ENCODE data around the gene ALS2. TPM values are rescaled to one million over a fixed set of nuclear protein-coding genes. Genes with fewer than 3 reads are reported as not detected.

ALS2 gene
- polyA plus RNA-seq, 1 of the 3 experiments (the other 2 are of a cell fraction): 11.6 TPM

DNA sequence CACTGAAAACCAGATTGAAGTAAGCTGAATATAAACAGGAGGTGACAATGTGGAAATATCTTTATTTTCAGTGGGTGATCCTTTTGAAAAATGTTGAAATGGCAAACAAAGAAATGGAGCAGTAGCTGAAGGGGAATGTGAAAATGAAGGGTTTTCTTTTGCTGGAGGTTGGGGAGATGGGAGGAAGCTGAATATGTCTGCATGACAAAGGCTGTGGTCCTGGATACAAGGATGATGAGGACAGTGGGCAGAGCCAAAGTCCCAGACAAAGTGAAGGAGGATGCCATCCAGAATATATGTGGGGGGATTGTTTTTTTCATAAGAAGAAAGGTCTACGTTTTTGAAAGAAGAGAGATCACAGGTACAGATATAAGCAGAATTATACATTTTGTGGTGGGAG is 6.7 kb downstream of the ALS2 start:
- Histone ChIP-seq H3K9me2 (no peaks in the 10 kb centered on the region), H2AFZ (ENCODE audit: low read depth) (no peak overlapping the region), H3F3A (replicated peaks; ENCODE audit: insufficient read depth) (peaks cover 14% of the 10 kb centered on the region), H3K27me3 (ENCODE audit: insufficient read depth) (no peaks in the 10 kb centered on the region), H3K79me2 (ENCODE audit: insufficient read depth) (peaks cover 97% of the 10 kb centered on the region), H3K36me3 (replicated peaks in 1 of 2; ENCODE audit: control insufficient read depth in 1 of 2, insufficient read depth in 2 of 2, low read length in 1 of 2) (peaks cover 2 to 5% of the 10 kb centered on the region in 2 experiments), H4K20me1 (ENCODE audit: insufficient read depth) (peaks cover 20% of the 10 kb centered on the region), H3K4me2 (no peak overlapping the region), H3K4me1 (ENCODE audit: control insufficient read depth in 1 of 2, insufficient read depth in 2 of 2, low read depth in 1 of 2, low read length in 1 of 2) (peaks cover 15 to 41% of the 10 kb centered on the region in 2 experiments), H3K27ac (ENCODE audit: low read depth in 2 of 2, low read length in 1 of 2) (no peak overlapping the region), H3K9me3 (no peaks in the 10 kb centered on the region), H3K4me3 (ENCODE audit: low read depth in 2 of 2, low read length in 1 of 2) (no peak overlapping the region), H3K9ac (no peak overlapping the region)
- DNase-seq: no peak
- no peak for TF ChIP-seq NFIC (IDR thresholded peaks at IDR 0.05; ENCODE audit: borderline replicate concordance)
- TF ChIP-seq SIN3A (IDR thresholded peaks at IDR 0.05; ENCODE audit: borderline replicate concordance, low read depth, low read length): no peak
- no peak for TF ChIP-seq YY1 (IDR thresholded peaks at IDR 0.05; ENCODE audit: low read depth)
- no peak for TF ChIP-seq FOSL2 (IDR thresholded peaks at IDR 0.05; ENCODE audit: borderline replicate concordance, low read depth)
- TF ChIP-seq, protein P1, sequence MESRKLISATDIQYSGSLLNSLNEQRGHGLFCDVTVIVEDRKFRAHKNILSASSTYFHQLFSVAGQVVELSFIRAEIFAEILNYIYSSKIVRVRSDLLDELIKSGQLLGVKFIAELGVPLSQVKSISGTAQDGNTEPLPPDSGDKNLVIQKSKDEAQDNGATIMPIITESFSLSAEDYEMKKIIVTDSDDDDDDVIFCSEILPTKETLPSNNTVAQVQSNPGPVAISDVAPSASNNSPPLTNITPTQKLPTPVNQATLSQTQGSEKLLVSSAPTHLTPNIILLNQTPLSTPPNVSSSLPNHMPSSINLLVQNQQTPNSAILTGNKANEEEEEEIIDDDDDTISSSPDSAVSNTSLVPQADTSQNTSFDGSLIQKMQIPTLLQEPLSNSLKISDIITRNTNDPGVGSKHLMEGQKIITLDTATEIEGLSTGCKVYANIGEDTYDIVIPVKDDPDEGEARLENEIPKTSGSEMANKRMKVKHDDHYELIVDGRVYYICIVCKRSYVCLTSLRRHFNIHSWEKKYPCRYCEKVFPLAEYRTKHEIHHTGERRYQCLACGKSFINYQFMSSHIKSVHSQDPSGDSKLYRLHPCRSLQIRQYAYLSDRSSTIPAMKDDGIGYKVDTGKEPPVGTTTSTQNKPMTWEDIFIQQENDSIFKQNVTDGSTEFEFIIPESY (IDR thresholded peaks at IDR 0.05; ENCODE audit: borderline replicate concordance, low read depth): no peak
- TF ChIP-seq, protein P2, sequence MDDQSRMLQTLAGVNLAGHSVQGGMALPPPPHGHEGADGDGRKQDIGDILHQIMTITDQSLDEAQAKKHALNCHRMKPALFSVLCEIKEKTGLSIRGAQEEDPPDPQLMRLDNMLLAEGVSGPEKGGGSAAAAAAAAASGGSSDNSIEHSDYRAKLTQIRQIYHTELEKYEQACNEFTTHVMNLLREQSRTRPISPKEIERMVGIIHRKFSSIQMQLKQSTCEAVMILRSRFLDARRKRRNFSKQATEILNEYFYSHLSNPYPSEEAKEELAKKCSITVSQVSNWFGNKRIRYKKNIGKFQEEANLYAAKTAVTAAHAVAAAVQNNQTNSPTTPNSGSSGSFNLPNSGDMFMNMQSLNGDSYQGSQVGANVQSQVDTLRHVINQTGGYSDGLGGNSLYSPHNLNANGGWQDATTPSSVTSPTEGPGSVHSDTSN (IDR thresholded peaks at IDR 0.05): no peak
- no peak for TF ChIP-seq SMC3 (IDR thresholded peaks at IDR 0.05; ENCODE audit: low read depth, low read length)
- no peak for TF ChIP-seq ELF1 (IDR thresholded peaks at IDR 0.05)
- ChIA-PET CTCF (interaction anchor here (0.6 to 1.5 kb wide), 2 partner anchors 537 to 963 kb away, joined by 3 to 4 read pairs; no protein-coding TSS in a partner anchor), POLR2A (no interaction called here)
- WGBS (ENCODE audit: low lambda C conversion rate): 72% methylated on average over 1 of the region's 1 CpG

DNA sequence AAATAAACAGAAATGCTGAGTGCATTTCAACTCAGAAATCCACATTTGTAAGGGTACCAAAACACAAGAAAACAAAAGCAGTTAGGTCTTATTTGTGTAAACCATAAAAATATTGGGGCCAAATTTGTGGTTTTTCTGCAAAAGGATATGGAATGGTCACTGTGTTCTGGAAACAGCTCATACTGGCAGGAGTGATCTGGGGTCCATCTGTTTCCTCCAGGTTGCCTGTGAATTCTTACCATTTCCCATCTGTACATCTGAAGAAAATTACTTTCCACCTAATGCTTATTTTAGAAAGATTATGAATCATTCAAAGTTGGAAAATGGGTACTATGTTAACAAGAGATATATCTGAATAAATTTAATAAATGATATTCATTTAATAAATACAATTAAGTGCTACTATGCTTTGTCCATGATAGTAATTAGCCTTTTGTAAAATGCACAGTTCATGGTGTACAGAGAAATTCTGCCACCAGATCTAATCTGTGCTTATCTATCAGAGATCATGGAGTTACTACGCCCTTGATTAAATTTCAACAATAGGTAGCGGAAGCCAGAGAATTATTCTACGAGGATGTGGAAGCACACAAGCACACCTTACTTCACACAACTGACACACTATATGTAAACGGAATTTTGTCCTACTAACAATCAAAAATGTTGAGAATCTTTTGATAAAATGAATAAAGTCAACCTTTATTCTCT is 10.9 kb downstream of the ALS2 start:
- Histone ChIP-seq H3K27ac (ENCODE audit: low read depth in 2 of 2, low read length in 1 of 2) (peak overlapping the region; percentile 38 to 76), H3K36me3 (replicated peaks in 1 of 2; ENCODE audit: control insufficient read depth in 1 of 2, insufficient read depth in 2 of 2, low read length in 1 of 2) (peaks cover 16 to 19% of the 10 kb centered on the region in 2 experiments), H3F3A (replicated peaks; ENCODE audit: insufficient read depth) (peaks cover 17% of the 10 kb centered on the region), H4K20me1 (ENCODE audit: insufficient read depth) (peaks cover 3% of the 10 kb centered on the region), H3K9me2 (no peaks in the 10 kb centered on the region), H3K79me2 (ENCODE audit: insufficient read depth) (peaks cover 73% of the 10 kb centered on the region), H3K27me3 (ENCODE audit: insufficient read depth) (no peaks in the 10 kb centered on the region), H3K4me3 (ENCODE audit: low read depth in 2 of 2, low read length in 1 of 2) (no peak overlapping the region), H3K9me3 (no peaks in the 10 kb centered on the region), H3K4me1 (ENCODE audit: control insufficient read depth in 1 of 2, insufficient read depth in 2 of 2, low read depth in 1 of 2, low read length in 1 of 2) (peaks cover 7 to 12% of the 10 kb centered on the region in 2 experiments; a peak in 3 of 4 replicates), H3K9ac (no peak overlapping the region), H2AFZ (ENCODE audit: low read depth) (no peak overlapping the region), H3K4me2 (peak overlapping the region; percentile 10; the same call in 1 of the 2 replicates)
- ChIA-PET POLR2A (no interaction called here), CTCF (interaction anchor here (1.2 to 1.5 kb wide), 3 partner anchors 9 to 25 kb away, joined by 3 to 7 read pairs (median 5); partner anchors contain the start of gene ALS2)
- peak; percentile 14 for DNase-seq
- WGBS (ENCODE audit: low lambda C conversion rate): 60% methylated on average over 4 of the region's 4 CpGs
- TF ChIP-seq TEAD4 (IDR thresholded peaks at IDR 0.05; ENCODE audit: borderline replicate concordance, insufficient read depth) (no peak), FOXM1 (IDR thresholded peaks at IDR 0.05; ENCODE audit: low read depth) (no peak), NRF1 (IDR thresholded peaks at IDR 0.05; ENCODE audit: low read depth, low read length) (no peak), FOSL2 (IDR thresholded peaks at IDR 0.05; ENCODE audit: borderline replicate concordance, low read depth) (peak; percentile 12; the same call in 1 of the 2 replicates), YY1 (IDR thresholded peaks at IDR 0.05; ENCODE audit: low read depth) (no peak), POLR2AphosphoS5 (IDR thresholded peaks at IDR 0.05; ENCODE audit: low read depth, low read length) (0 out of 2 replicates have a peak, but pooled peaks have one; percentile 20), MXI1 (IDR thresholded peaks at IDR 0.05; ENCODE audit: low read depth, low read length) (no peak), EP300 (IDR thresholded peaks at IDR 0.05; ENCODE audit: borderline replicate concordance in 1 of 2, low read depth in 1 of 2, low read length in 1 of 2) (0 out of 4 replicates have a peak, but pooled peaks of 1 of the 2 experiments have one; percentile 23), ELF1 (IDR thresholded peaks at IDR 0.05) (no peak), GATA2 (CRISPR knock-in tag; IDR thresholded peaks at IDR 0.05) (no peak), CHD2 (IDR thresholded peaks at IDR 0.05; ENCODE audit: low read length, partially characterized antibody) (no peak), MEF2A (IDR thresholded peaks at IDR 0.05; ENCODE audit: borderline replicate concordance, low read depth) (no peak)
- TF ChIP-seq, protein P3, sequence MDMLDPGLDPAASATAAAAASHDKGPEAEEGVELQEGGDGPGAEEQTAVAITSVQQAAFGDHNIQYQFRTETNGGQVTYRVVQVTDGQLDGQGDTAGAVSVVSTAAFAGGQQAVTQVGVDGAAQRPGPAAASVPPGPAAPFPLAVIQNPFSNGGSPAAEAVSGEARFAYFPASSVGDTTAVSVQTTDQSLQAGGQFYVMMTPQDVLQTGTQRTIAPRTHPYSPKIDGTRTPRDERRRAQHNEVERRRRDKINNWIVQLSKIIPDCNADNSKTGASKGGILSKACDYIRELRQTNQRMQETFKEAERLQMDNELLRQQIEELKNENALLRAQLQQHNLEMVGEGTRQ (IDR thresholded peaks at IDR 0.05; ENCODE audit: borderline replicate concordance, low read depth, low read length): no peak
- TF ChIP-seq, protein P4, sequence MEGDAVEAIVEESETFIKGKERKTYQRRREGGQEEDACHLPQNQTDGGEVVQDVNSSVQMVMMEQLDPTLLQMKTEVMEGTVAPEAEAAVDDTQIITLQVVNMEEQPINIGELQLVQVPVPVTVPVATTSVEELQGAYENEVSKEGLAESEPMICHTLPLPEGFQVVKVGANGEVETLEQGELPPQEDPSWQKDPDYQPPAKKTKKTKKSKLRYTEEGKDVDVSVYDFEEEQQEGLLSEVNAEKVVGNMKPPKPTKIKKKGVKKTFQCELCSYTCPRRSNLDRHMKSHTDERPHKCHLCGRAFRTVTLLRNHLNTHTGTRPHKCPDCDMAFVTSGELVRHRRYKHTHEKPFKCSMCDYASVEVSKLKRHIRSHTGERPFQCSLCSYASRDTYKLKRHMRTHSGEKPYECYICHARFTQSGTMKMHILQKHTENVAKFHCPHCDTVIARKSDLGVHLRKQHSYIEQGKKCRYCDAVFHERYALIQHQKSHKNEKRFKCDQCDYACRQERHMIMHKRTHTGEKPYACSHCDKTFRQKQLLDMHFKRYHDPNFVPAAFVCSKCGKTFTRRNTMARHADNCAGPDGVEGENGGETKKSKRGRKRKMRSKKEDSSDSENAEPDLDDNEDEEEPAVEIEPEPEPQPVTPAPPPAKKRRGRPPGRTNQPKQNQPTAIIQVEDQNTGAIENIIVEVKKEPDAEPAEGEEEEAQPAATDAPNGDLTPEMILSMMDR (IDR thresholded peaks at IDR 0.05): no peak
- TF ChIP-seq, protein P2 (IDR thresholded peaks at IDR 0.05): peak; percentile 37; the same call in 1 of the 2 replicates
